GM21717 (cell line): Measurements from ENCODE around the gene ZGLP1.
"Not testable (repeated sequence)": the region's sequence is repeated elsewhere in the genome, so short reads cannot be mapped to it uniquely, and the experiment has no call there.

ENCODE experiments used
- ATAC-seq: cut with Tn5 transposase; IDR thresholded peaks from one replicate; pipeline ENCODE4 v1.9.1; 2021; ENCODE audit warnings: mild to moderate bottlenecking, moderate library complexity; ENCODE audit not compliant: unreplicated experiment

Gene ZGLP1

GRCh38 chr19:10283301-10284064, 26.1 kb downstream of the ZGLP1 start:
- ATAC-seq: no peak

- not testable (repeated sequence) for ATAC-seq
These were observed 27.6 kb downstream of the ZGLP1 start for GRCh38 chr19:10282043-10282442.

GRCh38 chr19:10279737-10280442, 29.7 kb downstream of the ZGLP1 start:
- no peak for ATAC-seq

GRCh38 chr19:10278935-10279334, 30.7 kb downstream of the ZGLP1 start:
- no peak for ATAC-seq

GRCh38 chr19:10277795-10278589, 31.6 kb downstream of the ZGLP1 start:
- ATAC-seq: no peak

GRCh38 chr19:10274589-10274988, 35.0 kb downstream of the ZGLP1 start:
- no peak for ATAC-seq

GRCh38 chr19:10271543-10272086, 38.0 kb downstream of the ZGLP1 start:
- peak; percentile 20 for ATAC-seq

GRCh38 chr19:10270616-10271394, 38.8 kb downstream of the ZGLP1 start, which contains the start of gene ICAM1:
ICAM1 (plus strand) TSS chr19:10271120; CDS start chr19:10271160, 40 bp downstream.
- peak; percentile 31 for ATAC-seq

- peak; percentile 33 for ATAC-seq
These were observed 39.4 kb downstream of the ZGLP1 start for GRCh38 chr19:10270180-10270615.

GRCh38 chr19:10269333-10270179, 40.1 kb downstream of the ZGLP1 start:
- ATAC-seq: peak; percentile 34

GRCh38 chr19:10268071-10268470, 41.5 kb downstream of the ZGLP1 start:
- no peak for ATAC-seq

GRCh38 chr19:10266706-10267105, 42.9 kb downstream of the ZGLP1 start:
- no peak for ATAC-seq

GRCh38 chr19:10262771-10263170, 46.8 kb downstream of the ZGLP1 start:
- no peak for ATAC-seq

- ATAC-seq: no peak
These were observed 49.5 kb downstream of the ZGLP1 start for GRCh38 chr19:10260141-10260584.

- no peak for ATAC-seq
These were observed 50.3 kb downstream of the ZGLP1 start for GRCh38 chr19:10259162-10259905.

GRCh38 chr19:10258080-10258710, 51.4 kb downstream of the ZGLP1 start:
- ATAC-seq: no peak

GRCh38 chr19:10256970-10257615, 52.5 kb downstream of the ZGLP1 start:
- ATAC-seq: no peak

GRCh38 chr19:10256551-10256950, 53.1 kb downstream of the ZGLP1 start:
- no peak for ATAC-seq
